Heart left ventricle (tissue), 16 donors: Measurements from ENCODE around the gene DPY19L2. TPM values are rescaled to one million over a fixed set of nuclear protein-coding genes. Genes with fewer than 3 reads are reported as not detected.
"Not testable (repeated sequence)": the region's sequence is repeated elsewhere in the genome, so short reads cannot be mapped to it uniquely, and the experiment has no call there.

Source experiments
- ATAC-seq, 4 donors: fragments of 200-7000 bp; cut with Tn5 transposase; one replicate each; pipeline ENCODE4 v1.9.1; 2020 to 2022; ENCODE audit warnings: moderate library complexity in 4 of 4, mild to moderate bottlenecking in 3 of 4, moderate number of reproducible peaks in 1 of 4
- DNase-seq, 5 donors: peaks; one replicate each; pipeline ENCODE4 v3.0.0-alpha.2; 2020
- H3K27ac ChIP-seq, 12 donors: fragments of 200-600 bp; sonication (generic) in 4 of 12; one replicate each; pipeline versions ENCODE4 v1.5.0 to v1.8.0; 2016 to 2022; ENCODE audit warnings: mild to moderate bottlenecking in 2 of 12
- H3K27me3 ChIP-seq, 9 donors: fragments of 200-600 bp; sonication (generic) in 2 of 9; one replicate each; pipeline versions ENCODE4 v1.5.1 to v1.8.0; 2016 to 2022; ENCODE audit warnings: mild to moderate bottlenecking in 3 of 9
- H3K36me3 ChIP-seq, 9 donors: fragments of 200-600 bp; sonication (generic) in 2 of 9; one replicate each; pipeline versions ENCODE4 v1.5.0 to v1.8.0; 2018 to 2022; ENCODE audit warnings: mild to moderate bottlenecking in 2 of 9
- H3K4me1 ChIP-seq, 12 donors: fragments of 200-600 bp; sonication (generic) in 4 of 12; one replicate each; pipeline versions ENCODE4 v1.5.0 to v1.8.0; 2016 to 2022; ENCODE audit warnings: mild to moderate bottlenecking in 3 of 12
- H3K4me3 ChIP-seq, 12 donors: fragments of 200-600 bp; sonication (generic) in 4 of 12; one replicate each; pipeline versions ENCODE4 v1.5.0 to v1.8.0; 2017 to 2022; ENCODE audit warnings: mild to moderate bottlenecking in 9 of 12, moderate library complexity in 4 of 12
- H3K9me3 ChIP-seq, 12 donors: fragments of 200-600 bp; sonication (generic) in 4 of 12; one replicate each; pipeline versions ENCODE4 v1.5.0 to v1.8.0; 2016 to 2022; ENCODE audit warnings: mild to moderate bottlenecking in 1 of 12
- WGBS, 4 donors: extraction: QIAGEN DNeasy Blood & Tissue Kit in 2 of 4; methylation state at CpG; one replicate each; pipeline versions ENCODE4 v1.1.5 to v1.1.7; 2013 to 2018; 5-methylcytosine and 5-hydroxymethylcytosine counted together
- intact Hi-C, 10 donors: fragments of 100-400 bp; cut with DNase I; formaldehyde crosslinking; loops; one replicate each; pipeline versions ENCODE4 v1.11.1 to v1.14.2; 2022
- polyA plus RNA-seq, 2 donors: library from polyadenylated mRNA; stranded (reverse); fragments of 200-250 nt; gene quantifications; one replicate each; pipeline ENCODE4 v1.2.3, GENCODE V29; 2013
- total RNA-seq, 9 donors: library from RNA; depleted of rRNA in 2 of 9; stranded (reverse); fragments of >200 nt in 2 of 9; fragmentation: NEBNext Ultra II Directional in 3 of 9; extraction: Animal tissue kit (Norgen Biotek cat#: 25700) in 3 of 9; gene quantifications; one replicate each; pipeline versions ENCODE4 v1.1.0 to v1.2.4, GENCODE V29; 2016 to 2023
- donor health status: ischemic (EF 13 %, LVEDD 7.1; RV severe dilation, severe dysfunction).
- donor health status: healthy with polysubstance abuse.
- donor health status: DM: no; HTN: yes; CAD: no.
- donor health status: DM: no; HTN: no; CAD: no.
- donor health status: ischemic (EF 25% LVEDD 6.9; RV normal size, moderate dysfunction).
- donor health status: ischemic (EF 25% LVEDD 5.7; RV mildly dilated, moderate dysfunction).
- donor health status: healthy.
- donor health status: DM: yes; HTN: yes; CAD: no.
- donor health status: ischemic (EF 35%, LVEDD 5.7; RV mildly dilated, moderate dysfunction).
- donor health status: nonischemic (EF 11% LVEDD 7.7; RV severe dilation, severe dysfunction).
- donor health status: DM: yes; HTN: yes; CAD: no.
- donor health status: PGD.
- donor health status: ischemic (EF 29% LVEDD 5.4; RV normal size, mild dysfunction).
- donor health status: nonischemic (EF 23%, LVEDD 6.1; RV moderate dilation, normal function).

DPY19L2 gene
- total and polyA plus RNA-seq, 11 donors, result 7.3 to 56.5 (median 44.6) TPM

GRCh38 chr12:63643381-63644140 is 24.7 kb downstream of the DPY19L2 start:
- H3K27me3 ChIP-seq, ATAC-seq, H3K9me3 ChIP-seq, H3K4me3 ChIP-seq, intact Hi-C loops, H3K4me1 ChIP-seq, DNase-seq, H3K27ac ChIP-seq: not testable (repeated sequence)
- 39 to 43% (median 40%) methylated on average over 5 of the region's 5 CpGs for WGBS, 4 donors
- peaks cover 0 to 10% (median 0%) of the 10 kb centered on the region in 9 donors for H3K36me3 ChIP-seq

GRCh38 chr12:63624258-63624657 is 44.0 kb downstream of the DPY19L2 start:
- peak in 1 of 4 donors; percentile 44 for ATAC-seq
- H3K27me3 ChIP-seq, H3K36me3 ChIP-seq, H3K4me1 ChIP-seq, DNase-seq, intact Hi-C loops, H3K9me3 ChIP-seq, H3K4me3 ChIP-seq: not testable (repeated sequence)
- H3K27ac ChIP-seq, result peak overlapping the region in 2 of 12 donors; percentile 13 to 38
- 42 to 57% (median 50%) methylated on average over 4 of the region's 4 CpGs for WGBS, 4 donors

GRCh38 chr12:63615544-63615943 is 52.7 kb downstream of the DPY19L2 start:
- DNase-seq, H3K27me3 ChIP-seq, H3K9me3 ChIP-seq, intact Hi-C loops, H3K4me3 ChIP-seq, H3K36me3 ChIP-seq, H3K4me1 ChIP-seq: not testable (repeated sequence)
- peak in 3 of 4 donors; percentile 50 to 59 (median 55) for ATAC-seq
- H3K27ac ChIP-seq, result peak overlapping the region in 3 of 12 donors; percentile 41 to 48 (median 43)
- 11 to 50% (median 14%) methylated on average over 1 of the region's 1 CpG for WGBS, 4 donors

- intact Hi-C loops, H3K9me3 ChIP-seq, H3K4me1 ChIP-seq, H3K27ac ChIP-seq, ATAC-seq, H3K27me3 ChIP-seq, H3K4me3 ChIP-seq, DNase-seq: not testable (repeated sequence)
- WGBS, 4 donors, result 40 to 72% (median 53%) methylated on average over 2 of the region's 2 CpGs; no CpG with 5 or more reads in 1 of the 4 donors
- peaks cover 0 to 10% (median 0%) of the 10 kb centered on the region in 9 donors for H3K36me3 ChIP-seq
Measured at GRCh38 chr12:63611285-63611684, 57.0 kb downstream of the DPY19L2 start.

- H3K4me1 ChIP-seq, result peaks cover 0 to 11% (median 0%) of the 10 kb centered on the region in 12 donors
- H3K9me3 ChIP-seq, H3K4me3 ChIP-seq, intact Hi-C loops, H3K27me3 ChIP-seq, ATAC-seq, H3K27ac ChIP-seq, DNase-seq: not testable (repeated sequence)
- peaks cover 0 to 10% (median 0%) of the 10 kb centered on the region in 9 donors for H3K36me3 ChIP-seq
Measured at GRCh38 chr12:63609281-63609680, 59.0 kb downstream of the DPY19L2 start.

- Histone ChIP-seq H3K36me3 (peaks cover 0 to 11% (median 0%) of the 10 kb centered on the region in 9 donors), H3K27ac (peak overlapping the region in 7 of 12 donors; percentile 27 to 70 (median 53))
- H3K27me3 ChIP-seq, H3K4me3 ChIP-seq, intact Hi-C loops, H3K9me3 ChIP-seq, H3K4me1 ChIP-seq: not testable (repeated sequence)
- ATAC-seq (peak; percentile 58 to 93 (median 73)), DNase-seq (peak in 1 of 5 donors; percentile 10)
- 59 to 72% (median 62%) methylated on average over 2 to 3 of the region's 3 CpGs for WGBS, 4 donors
Measured at GRCh38 chr12:63604985-63605384, 63.3 kb downstream of the DPY19L2 start.

GRCh38 chr12:63594828-63595227 is 73.5 kb downstream of the DPY19L2 start:
- 52 to 57% (median 56%) methylated on average over 4 of the region's 4 CpGs for WGBS, 4 donors
- intact Hi-C loops, DNase-seq, H3K27ac ChIP-seq, ATAC-seq, H3K9me3 ChIP-seq, H3K27me3 ChIP-seq, H3K4me1 ChIP-seq, H3K4me3 ChIP-seq: not testable (repeated sequence)
- H3K36me3 ChIP-seq, result peaks cover 0 to 37% (median 0%) of the 10 kb centered on the region in 9 donors

GRCh38 chr12:63584426-63584825 is 83.9 kb downstream of the DPY19L2 start:
- H3K27me3 ChIP-seq, ATAC-seq, H3K9me3 ChIP-seq, H3K27ac ChIP-seq, H3K4me3 ChIP-seq, H3K4me1 ChIP-seq, intact Hi-C loops, DNase-seq: not testable (repeated sequence)
- peaks cover 0 to 15% (median 0%) of the 10 kb centered on the region in 9 donors for H3K36me3 ChIP-seq
- 78 to 90% (median 83%) methylated on average over 3 of the region's 3 CpGs for WGBS, 4 donors

GRCh38 chr12:63583289-63583688 is 85.0 kb downstream of the DPY19L2 start:
- H3K9me3 ChIP-seq, H3K27me3 ChIP-seq, H3K4me3 ChIP-seq, intact Hi-C loops, H3K4me1 ChIP-seq: not testable (repeated sequence)
- peak; percentile 84 to 90 (median 87) for ATAC-seq
- Histone ChIP-seq H3K36me3 (peaks cover 0 to 15% (median 0%) of the 10 kb centered on the region in 9 donors), H3K27ac (peak overlapping the region in 1 of 12 donors; percentile 8)
- peak in 3 of 5 donors; percentile 14 to 47 (median 27) for DNase-seq
- 26 to 42% (median 38%) methylated on average over 1 of the region's 1 CpG for WGBS, 4 donors

GRCh38 chr12:63577631-63578030 is 90.7 kb downstream of the DPY19L2 start:
- H3K4me3 ChIP-seq, DNase-seq, ATAC-seq, H3K4me1 ChIP-seq, intact Hi-C loops, H3K9me3 ChIP-seq, H3K27ac ChIP-seq, H3K27me3 ChIP-seq: not testable (repeated sequence)
- 71 to 83% (median 75%) methylated on average over 2 of the region's 2 CpGs for WGBS, 4 donors
- peaks cover 0 to 15% (median 0%) of the 10 kb centered on the region in 9 donors for H3K36me3 ChIP-seq

GRCh38 chr12:63572038-63572437 is 96.3 kb downstream of the DPY19L2 start:
- H3K4me1 ChIP-seq, intact Hi-C loops, H3K4me3 ChIP-seq, H3K27ac ChIP-seq, H3K9me3 ChIP-seq, H3K27me3 ChIP-seq: not testable (repeated sequence)
- ATAC-seq (peak in 3 of 4 donors; percentile 42 to 68 (median 63)), DNase-seq (peak in 2 of 5 donors; percentile 19 to 27)
- WGBS, 4 donors, result 42 to 75% (median 68%) methylated on average over 4 of the region's 4 CpGs
- peaks cover 0 to 41% (median 0%) of the 10 kb centered on the region in 9 donors for H3K36me3 ChIP-seq
